H9 (cell line): ENCODE results near the gene RILPL1. TPM values are rescaled to one million over a fixed set of nuclear protein-coding genes. Genes with fewer than 3 reads are reported as not detected.

Source experiments
- DNase-seq: peaks from one replicate; pipeline ENCODE4 v3.0.0-alpha.2; 2017
- H2AFZ ChIP-seq: one replicate; pipeline ENCODE4 v1.6.1; 2013; ENCODE audit warnings: mild to moderate bottlenecking, low read length, control low read depth, moderate library complexity
- H2AK5ac ChIP-seq: 2 replicates; pipeline ENCODE4 v1.6.1; 2013; ENCODE audit warnings: low read length, control low read depth, mixed read lengths; ENCODE audit not compliant: insufficient read length
- H2BK120ac ChIP-seq: one replicate; pipeline ENCODE4 v1.6.1; 2013; ENCODE audit warnings: low read depth, mild to moderate bottlenecking, low read length, control low read depth, inconsistent platforms; ENCODE audit not compliant: poor library complexity, severe bottlenecking
- H2BK12ac ChIP-seq: 2 replicates; pipeline ENCODE4 v1.6.1; 2013; ENCODE audit warnings: low read length, control low read depth, mixed read lengths, low read depth; ENCODE audit not compliant: insufficient read length
- H2BK15ac ChIP-seq: 2 replicates; pipeline ENCODE4 v1.6.1; 2013; ENCODE audit warnings: low read depth, low read length, control low read depth
- H2BK20ac ChIP-seq: one replicate; pipeline ENCODE4 v1.6.1; 2013; ENCODE audit warnings: low read depth, mild to moderate bottlenecking, low read length, control low read depth, inconsistent platforms; ENCODE audit not compliant: poor library complexity, severe bottlenecking
- H2BK5ac ChIP-seq: 2 replicates; pipeline ENCODE4 v1.6.1; 2013; ENCODE audit warnings: low read length, control low read depth, mixed read lengths; ENCODE audit not compliant: insufficient read length
- H3K14ac ChIP-seq: 2 replicates; pipeline ENCODE4 v1.6.1; 2013; ENCODE audit warnings: low read length, control low read depth; ENCODE audit not compliant: insufficient read depth
- H3K18ac ChIP-seq: 2 replicates; pipeline ENCODE4 v1.6.1; 2013; ENCODE audit warnings: low read depth, mild to moderate bottlenecking, mixed read lengths, low read length, control low read depth; ENCODE audit not compliant: insufficient read length
- H3K23ac ChIP-seq: 2 replicates; pipeline ENCODE4 v1.6.1; 2013; ENCODE audit warnings: low read length, control low read depth, mixed read lengths, low read depth; ENCODE audit not compliant: insufficient read length
- H3K23me2 ChIP-seq: 2 replicates; pipeline ENCODE4 v1.6.1; 2013; ENCODE audit warnings: low read depth, mild to moderate bottlenecking, mixed read lengths, low read length, control low read depth; ENCODE audit not compliant: insufficient read length, poor library complexity, severe bottlenecking
- H3K27ac ChIP-seq: 2 replicates; pipeline ENCODE4 v1.5.1; 2013; ENCODE audit warnings: low read length, control low read depth, mixed read lengths, low read depth; ENCODE audit not compliant: insufficient read length
- H3K27me3 ChIP-seq: 2 replicates; pipeline ENCODE4 v1.6.1; 2013; ENCODE audit warnings: low read length, control low read depth, inconsistent platforms; ENCODE audit not compliant: insufficient read depth
- H3K4ac ChIP-seq: 2 replicates; pipeline ENCODE4 v1.6.1; 2013; ENCODE audit warnings: low read depth, mild to moderate bottlenecking, control low read depth, inconsistent platforms, low read length, moderate library complexity
- H3K4me1 ChIP-seq: 2 replicates; pipeline ENCODE4 v1.6.1; 2013; ENCODE audit warnings: low read length, control low read depth, inconsistent platforms; ENCODE audit not compliant: insufficient read depth
- H3K4me2 ChIP-seq: 2 replicates; pipeline ENCODE4 v1.6.1; 2013; ENCODE audit warnings: low read length, control low read depth, mixed read lengths; ENCODE audit not compliant: insufficient read length, insufficient read depth
- H3K56ac ChIP-seq: 2 replicates; pipeline ENCODE4 v1.6.1; 2013; ENCODE audit warnings: low read depth, mild to moderate bottlenecking, mixed read lengths, low read length, control low read depth; ENCODE audit not compliant: insufficient read length
- H3K79me1 ChIP-seq: 2 replicates; pipeline ENCODE4 v1.6.1; 2013; ENCODE audit warnings: low read depth, mild to moderate bottlenecking, moderate library complexity, low read length, control low read depth, inconsistent platforms; ENCODE audit not compliant: insufficient read depth, poor library complexity, severe bottlenecking
- H3K79me2 ChIP-seq: 2 replicates; pipeline ENCODE4 v1.6.1; 2013; ENCODE audit warnings: low read length, control low read depth, inconsistent platforms; ENCODE audit not compliant: insufficient read depth
- H3K9ac ChIP-seq: 2 replicates; pipeline ENCODE4 v1.6.1; 2013; ENCODE audit warnings: low read length, control low read depth, mixed read lengths; ENCODE audit not compliant: insufficient read length; ENCODE audit errors: extremely low read depth
- H3K9me3 ChIP-seq: one replicate; pipeline ENCODE4 v1.6.1; 2013; ENCODE audit warnings: low read depth, low read length, inconsistent platforms; ENCODE audit not compliant: control insufficient read depth
- H3T11ph ChIP-seq: one replicate; pipeline ENCODE4 v1.6.1; 2013; ENCODE audit warnings: mild to moderate bottlenecking, low read length, control low read depth, inconsistent platforms
- H4K20me1 ChIP-seq: one replicate; pipeline ENCODE4 v1.6.1; 2013; ENCODE audit not compliant: control insufficient read depth, insufficient read length, insufficient read depth
- H4K5ac ChIP-seq: 2 replicates; pipeline ENCODE4 v1.6.1; 2013; ENCODE audit warnings: low read depth, mild to moderate bottlenecking, mixed read lengths, low read length, control low read depth; ENCODE audit not compliant: insufficient read length
- H4K8ac ChIP-seq: replicated peaks from 2 replicates; pipeline ENCODE4 v1.6.1; 2013; ENCODE audit warnings: low read length, control low read depth, mixed read lengths, low read depth; ENCODE audit not compliant: insufficient read length
- H4K91ac ChIP-seq: 2 replicates; pipeline ENCODE4 v1.6.1; 2013; ENCODE audit warnings: low read depth, mild to moderate bottlenecking, moderate library complexity, mixed read lengths, low read length, control low read depth; ENCODE audit not compliant: insufficient read length
- H3K27ac Mint-ChIP-seq, 3 experiments: 2 replicates in 2 of 3; 3 replicates in 1 of 3; pipeline ENCODE4 v1.8.0; 2020 to 2021; ENCODE audit warnings: mixed read lengths in 3 of 3, mild to moderate bottlenecking in 1 of 3, moderate library complexity in 1 of 3
- H3K27me3 Mint-ChIP-seq: 2 replicates; pipeline ENCODE4 v1.8.0; 2021; ENCODE audit warnings: low read depth, mild to moderate bottlenecking, moderate library complexity, mixed read lengths
- H3K36me3 Mint-ChIP-seq, 3 experiments: 2 replicates in 2 of 3; 3 replicates in 1 of 3; pipeline ENCODE4 v1.8.0; 2020 to 2021; ENCODE audit warnings: low read depth in 3 of 3, mixed read lengths in 3 of 3; ENCODE audit not compliant: insufficient read depth in 1 of 3
- H3K4me1 Mint-ChIP-seq, 2 experiments: 2 replicates each; pipeline ENCODE4 v1.8.0; 2020; ENCODE audit warnings: mixed read lengths in 2 of 2
- H3K4me3 Mint-ChIP-seq, 2 experiments: 2 replicates in 1 of 2; 3 replicates in 1 of 2; pipeline ENCODE4 v1.8.0; 2020 to 2021; ENCODE audit warnings: mild to moderate bottlenecking in 2 of 2, mixed read lengths in 2 of 2, moderate library complexity in 1 of 2
- H3K9me3 Mint-ChIP-seq, 2 experiments: 2 replicates in 1 of 2; 3 replicates in 1 of 2; pipeline ENCODE4 v1.8.0; 2020; ENCODE audit warnings: mild to moderate bottlenecking in 2 of 2, mixed read lengths in 2 of 2, moderate library complexity in 1 of 2
- CTCF ChIP-seq: fragments of 200-600 bp; sonication (generic); conservative IDR thresholded peaks from 3 replicates; pipeline ENCODE4 v1.8.0; 2021; ENCODE audit warnings: antibody characterized with exemption, mild to moderate bottlenecking
- WGBS: extraction: QIAGEN DNeasy Blood & Tissue Kit; methylation state at CpG from one replicate; pipeline ENCODE4 v1.1.7; 2013; ENCODE audit warnings: missing lambda C conversion rate, low lambda C conversion rate, mixed read lengths; ENCODE audit not compliant: insufficient read length; ENCODE audit errors: extremely low coverage; 5-methylcytosine and 5-hydroxymethylcytosine counted together
- total RNA-seq: library from RNA; stranded (reverse); gene quantifications from 2 replicates; pipeline ENCODE4 v1.2.1, GENCODE V29; 2021

Gene RILPL1
- total RNA-seq, 1 experiment from 2014 or later, result 8.1 TPM

- H4K91ac ChIP-seq, result no peak overlapping the region
- no peaks in the 10 kb centered on the region for H3K79me1 ChIP-seq
- no peak overlapping the region for H3K27ac ChIP-seq
- H2BK20ac ChIP-seq, result no peak overlapping the region
- no peak overlapping the region for H3K18ac ChIP-seq
- H3K14ac ChIP-seq, result no peak overlapping the region
- no peak overlapping the region for H2AK5ac ChIP-seq
- Mint-ChIP-seq H3K27me3 (no peaks in the 10 kb centered on the region), H3K4me1 (no peaks in the 10 kb centered on the region), H3K27ac (no peak overlapping the region), H3K9me3 (no peaks in the 10 kb centered on the region), H3K36me3 (peaks cover 2 to 18% (median 8%) of the 10 kb centered on the region in 3 experiments; a peak in 5 of 7 replicates), H3K4me3 (no peak overlapping the region; a peak in 1 of 5 replicates)
- H2BK5ac ChIP-seq, result no peak overlapping the region
- H3K27me3 ChIP-seq, result no peaks in the 10 kb centered on the region
- H3K9ac ChIP-seq, result no peak overlapping the region
- H2BK120ac ChIP-seq, result no peak overlapping the region
- no peaks in the 10 kb centered on the region for H3K23me2 ChIP-seq
- no peak overlapping the region for H3K4me2 ChIP-seq
- H3K23ac ChIP-seq, result no peak overlapping the region
- no peaks in the 10 kb centered on the region for H4K20me1 ChIP-seq
- no peak overlapping the region for H3T11ph ChIP-seq
- no peak for DNase-seq
- no peak overlapping the region for H2BK15ac ChIP-seq
- no peaks in the 10 kb centered on the region for H3K79me2 ChIP-seq
- H2BK12ac ChIP-seq, result no peak overlapping the region
- no peak overlapping the region for H4K8ac ChIP-seq
- H2AFZ ChIP-seq, result no peak overlapping the region
- H3K4me1 ChIP-seq, result no peaks in the 10 kb centered on the region
- H3K4ac ChIP-seq, result no peak overlapping the region
- no peak overlapping the region for H3K56ac ChIP-seq
- no peak for TF ChIP-seq CTCF
- WGBS, result no CpG with 5 or more reads among the region's 10 CpGs
- H4K5ac ChIP-seq, result no peak overlapping the region
- no peaks in the 10 kb centered on the region for H3K9me3 ChIP-seq
These were observed 54.8 kb downstream of the RILPL1 start for GRCh38 chr12:123478762-123479161.
